T47D (cell line): ENCODE results near the gene PPM1K.
A peak's percentile ranks its signal among the peaks of the same experiment; 100 is the strongest.
"Not testable (repeated sequence)": the region's sequence is repeated elsewhere in the genome, so short reads cannot be mapped to it uniquely, and the experiment has no call there.

Experiments
- DNase-seq, 2 experiments: peaks; one replicate each; pipeline versions ENCODE4 v3.0.0 to v3.0.0-alpha.2; 2011 to 2012; ENCODE audit warnings: low read depth in 1 of 2, low spot score in 1 of 2
- JUND ChIP-seq: IDR thresholded peaks from 2 replicates; pipeline ENCODE4 v1.6.1; 2012; ENCODE audit warnings: low read depth
- in situ Hi-C: cut with HindIII; loops from 2 replicates; pipeline ENCODE4 v1.10.0; 2016; ENCODE audit warnings: low sequenced_read_pairs, low pct_unique_long_range_greater_than_20kb

PPM1K gene

DNA sequence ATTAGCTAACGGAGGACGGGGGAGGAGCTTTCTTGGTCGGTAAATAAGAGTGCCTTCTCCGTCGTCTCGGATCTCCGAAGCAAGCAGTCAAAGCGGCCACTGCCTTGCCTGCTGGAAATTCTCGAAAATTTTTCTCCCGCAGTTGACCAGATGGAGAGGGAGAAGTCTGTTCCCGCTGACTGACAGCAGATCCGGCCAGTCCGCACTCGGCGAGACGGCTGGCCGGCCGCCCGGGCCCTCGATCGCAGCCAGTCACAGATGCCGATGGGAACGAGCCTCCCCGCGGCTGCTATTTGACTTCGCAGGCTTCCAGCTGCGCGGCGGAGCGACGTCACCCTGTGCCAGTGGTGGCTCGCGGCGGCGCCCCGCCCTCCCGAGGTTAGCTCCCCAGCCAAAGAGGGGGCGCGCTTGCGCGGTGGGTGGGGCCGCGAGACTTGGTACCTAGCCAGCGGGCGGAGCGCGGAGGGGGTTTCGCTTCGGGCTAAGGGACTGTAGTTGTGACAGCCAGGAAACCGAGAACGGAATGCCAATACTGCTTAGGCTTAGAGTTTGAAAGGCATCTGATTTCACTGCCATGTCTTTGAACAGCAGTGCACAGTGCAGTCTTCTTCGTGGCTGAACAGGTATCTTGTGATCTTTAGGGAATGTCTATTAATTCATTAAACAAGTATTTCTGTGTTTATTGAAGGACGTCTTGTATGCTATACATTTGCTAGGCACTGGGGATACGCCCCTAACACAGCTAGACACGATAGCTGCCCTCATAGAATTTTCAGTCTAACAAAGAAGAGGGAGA lies at the start of gene PPM1K:
PPM1K (minus strand) TSS at position 123 of the 796 bp plus-strand sequence. CDS start 5,978 bp downstream, outside the sequence.
- no peak for TF ChIP-seq JUND
- DNase-seq, result peak; percentile 79 to 98
- in situ Hi-C loops, result no loop called here

DNA sequence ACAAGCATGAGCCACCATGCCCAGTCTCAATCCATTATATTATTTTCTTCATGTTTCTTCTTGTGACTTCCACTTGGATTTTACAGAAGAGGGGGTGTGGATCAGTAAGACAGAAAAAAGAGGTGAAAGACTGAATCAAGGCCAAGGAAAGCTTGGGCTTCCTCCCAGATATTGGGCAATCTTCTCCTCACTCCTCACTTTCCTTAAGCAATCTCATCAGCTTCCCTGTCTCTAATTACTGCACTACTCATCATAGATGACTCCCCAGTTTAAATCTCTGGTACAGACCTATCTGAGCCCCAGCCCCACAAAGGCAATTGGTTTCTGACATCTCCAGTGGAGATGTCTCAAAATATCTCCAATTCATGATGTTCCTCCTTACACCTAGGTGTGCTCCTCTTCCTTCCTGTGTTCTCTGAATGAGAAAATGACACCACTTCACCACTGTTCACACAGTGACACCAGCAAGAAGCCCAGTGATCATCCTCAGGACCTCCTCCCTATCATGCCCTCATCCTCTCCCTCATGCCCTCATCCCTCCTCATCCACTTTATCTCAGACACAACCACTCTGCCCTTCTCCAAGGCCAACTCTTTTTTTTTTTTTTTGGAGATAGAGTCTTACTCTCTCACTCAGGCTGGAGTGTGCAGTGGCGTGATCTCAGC lies 49.5 kb upstream of the PPM1K start:
- in situ Hi-C loops, result no loop called here
- DNase-seq, result no peak
- TF ChIP-seq JUND, result no peak

- no peak for TF ChIP-seq JUND
- in situ Hi-C loops, result no loop called here
Observed at GRCh38 chr4:88327665-88328064, 43.3 kb upstream of the PPM1K start.

DNA sequence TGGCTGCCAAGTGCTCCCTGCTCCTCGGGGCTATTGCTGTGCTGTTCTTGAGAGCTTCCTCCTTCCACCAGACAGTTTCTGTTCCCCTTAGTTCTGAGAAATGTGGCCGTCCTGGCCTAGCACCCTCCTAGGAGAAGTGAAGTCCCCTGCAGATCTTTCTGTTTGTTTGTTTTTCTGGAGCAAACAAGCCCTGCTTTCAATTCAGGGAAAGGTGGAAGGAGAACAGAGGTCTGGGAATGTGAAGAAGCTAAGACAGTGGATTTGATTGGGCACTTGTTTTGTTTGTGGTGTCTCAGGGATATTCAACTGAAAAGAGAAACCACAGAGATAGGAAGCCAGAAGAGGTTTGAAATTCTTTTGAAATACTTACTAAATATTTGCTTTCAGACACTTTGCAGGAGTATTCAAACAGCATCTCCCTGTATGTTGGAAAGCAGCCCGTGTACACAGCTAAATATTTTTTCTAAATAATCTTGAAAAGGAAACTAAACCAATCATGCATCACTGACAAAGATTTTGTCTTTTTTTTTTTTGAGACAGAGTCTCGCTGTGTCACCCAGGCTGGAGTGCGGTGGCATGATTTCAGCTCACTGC lies 36.5 kb upstream of the PPM1K start:
- TF ChIP-seq JUND, result peak; percentile 49; the same call in 1 of the 2 replicates
- DNase-seq, result peak in 1 of 2 experiments; percentile 97
- in situ Hi-C loops, result no loop called here

More at GRCh38 chr4:88327665-88328064, 43.3 kb upstream of the PPM1K start:
- DNase-seq, result peak in 1 of 2 experiments; percentile 52

GRCh38 chr4:88320224-88320779 lies 35.9 kb upstream of the PPM1K start:
- TF ChIP-seq JUND, result no peak
- in situ Hi-C loops, result no loop called here
- no peak for DNase-seq

DNA sequence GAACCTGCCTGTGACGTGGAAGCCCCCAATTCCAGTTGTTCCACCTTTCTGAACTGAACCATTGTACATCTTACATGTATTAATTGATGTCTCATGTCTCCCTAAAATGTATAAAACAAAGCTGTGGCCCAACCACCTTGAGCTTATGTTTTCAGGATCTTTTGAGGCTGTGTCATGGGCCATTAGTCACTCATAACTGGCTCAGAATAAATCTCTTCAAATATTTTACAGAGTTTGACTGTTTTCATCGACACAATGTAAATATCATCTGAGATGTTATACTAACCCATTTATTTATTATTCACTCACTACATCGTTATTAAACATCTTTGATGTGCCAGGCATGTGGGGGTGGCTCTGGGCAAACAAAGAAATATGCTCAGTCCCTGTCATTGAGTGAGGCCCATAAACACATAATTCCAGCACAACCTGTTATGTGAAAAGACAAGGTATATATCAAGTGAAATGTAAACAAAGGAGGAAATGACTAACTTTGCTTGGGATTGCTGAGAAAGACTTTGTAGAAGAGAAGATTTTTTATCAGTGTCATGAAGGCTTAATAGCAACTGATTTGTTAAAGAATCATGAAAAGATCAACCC lies 34.5 kb upstream of the PPM1K start:
- in situ Hi-C loops, result no loop called here
- TF ChIP-seq JUND, result peak; percentile 42; the same call in 1 of the 2 replicates
- DNase-seq, result peak in 1 of 2 experiments; percentile 91

- DNase-seq, result no peak
- TF ChIP-seq JUND, result no peak
- in situ Hi-C loops, result no loop called here
Observed at GRCh38 chr4:88315460-88316017, 31.2 kb upstream of the PPM1K start.

- in situ Hi-C loops, DNase-seq: not testable (repeated sequence)
Observed at GRCh38 chr4:88313088-88313624, 28.8 kb upstream of the PPM1K start.

GRCh38 chr4:88308587-88308986 lies 24.2 kb upstream of the PPM1K start:
- no peak for TF ChIP-seq JUND
- in situ Hi-C loops, result no loop called here
- DNase-seq, result no peak

DNA sequence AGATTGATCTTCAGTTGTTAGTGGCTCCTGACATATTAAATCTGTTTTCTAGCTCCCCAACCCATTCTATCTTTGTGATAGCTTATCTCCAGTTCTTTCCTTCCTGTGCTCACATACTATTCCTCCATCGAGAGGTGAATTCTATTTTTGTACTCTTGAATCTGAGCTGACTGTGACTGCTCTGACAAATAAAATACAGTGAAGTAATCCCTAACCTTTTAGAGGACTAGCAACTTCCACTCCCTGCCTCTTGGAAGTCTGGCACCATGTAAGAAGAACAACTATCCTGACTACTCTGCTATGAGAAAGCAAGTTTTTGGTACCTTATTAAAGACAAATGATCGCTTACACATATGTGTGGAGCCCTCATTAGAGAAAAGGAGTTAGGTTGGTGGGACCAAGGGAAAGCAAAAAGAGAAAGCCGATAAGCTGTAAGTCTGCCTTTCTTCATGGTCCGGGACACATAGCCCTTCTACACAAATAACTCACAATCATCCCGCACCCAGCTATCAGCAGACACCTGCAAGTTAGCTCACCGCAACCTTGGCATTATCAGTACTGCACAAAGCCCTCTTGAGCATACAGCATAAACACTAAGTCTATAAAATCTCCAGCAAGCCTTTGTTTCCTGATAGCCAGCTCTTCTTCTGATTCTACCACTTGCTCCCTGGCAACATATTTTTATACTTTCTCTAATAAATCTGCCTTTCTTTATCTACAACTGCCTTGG lies 13.5 kb upstream of the PPM1K start:
- DNase-seq, result no peak
- in situ Hi-C loops, result no loop called here
- no peak for TF ChIP-seq JUND

DNA sequence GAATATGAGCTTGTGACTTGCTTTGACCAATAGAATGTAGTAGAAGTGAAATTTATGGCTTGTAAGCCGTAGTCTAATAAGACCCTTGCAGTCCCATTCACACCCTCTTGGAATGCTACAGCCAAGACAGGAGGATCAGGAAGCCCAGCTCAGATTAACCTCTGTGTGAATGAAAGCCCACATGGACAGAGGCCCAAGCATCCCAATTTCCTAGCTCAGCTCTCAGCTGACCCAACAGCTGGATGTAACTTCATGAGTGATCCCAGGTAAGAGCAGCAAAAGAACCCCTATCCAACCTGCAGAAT lies 12.8 kb upstream of the PPM1K start:
- no peak for DNase-seq
- no peak for TF ChIP-seq JUND
- in situ Hi-C loops, result no loop called here
